Transverse colon (tissue), 4 donors: ENCODE measurements around the gene EML3.
"Not testable (repeated sequence)": the region's sequence is repeated elsewhere in the genome, so short reads cannot be mapped to it uniquely, and the experiment has no call there.

Experiments
- EP300 ChIP-seq: sonication (generic); formaldehyde crosslinking; IDR thresholded peaks from one replicate; pipeline ENCODE4 v1.6.1; 2017; ENCODE audit warnings: antibody characterized with exemption, low read depth
- POLR2A ChIP-seq: fragments of 450-650 bp; IDR thresholded peaks from one replicate; pipeline ENCODE4 v1.6.1; 2016; ENCODE audit warnings: antibody characterized with exemption, mild to moderate bottlenecking, moderate library complexity
- POLR2AphosphoS5 ChIP-seq, 3 donors: sonication (generic); formaldehyde crosslinking; IDR thresholded peaks; one replicate each; pipeline ENCODE4 v1.6.1; 2016; ENCODE audit warnings: antibody characterized with exemption in 3 of 3
- TF ChIP-seq, protein P1 (sequence below), 5 experiments: fragments of 200-600 bp in 3 of 5; fragments of 450-650 bp in 2 of 5; sonication (generic) in 3 of 5; IDR thresholded peaks; 1 replicate in 2 of 5; 2 replicates in 3 of 5; pipeline ENCODE4 v1.5.1; 2016 to 2017; ENCODE audit warnings: antibody characterized with exemption in 5 of 5, inconsistent platforms in 3 of 5, mild to moderate bottlenecking in 2 of 5, moderate library complexity in 1 of 5

GRCh38 chr11:62559626-62560025 lies 52.9 kb downstream of the EML3 start:
- TF ChIP-seq POLR2AphosphoS5 (IDR thresholded peaks at IDR 0.05); POLR2A; EP300: not testable (repeated sequence)
- TF ChIP-seq, protein P1, sequence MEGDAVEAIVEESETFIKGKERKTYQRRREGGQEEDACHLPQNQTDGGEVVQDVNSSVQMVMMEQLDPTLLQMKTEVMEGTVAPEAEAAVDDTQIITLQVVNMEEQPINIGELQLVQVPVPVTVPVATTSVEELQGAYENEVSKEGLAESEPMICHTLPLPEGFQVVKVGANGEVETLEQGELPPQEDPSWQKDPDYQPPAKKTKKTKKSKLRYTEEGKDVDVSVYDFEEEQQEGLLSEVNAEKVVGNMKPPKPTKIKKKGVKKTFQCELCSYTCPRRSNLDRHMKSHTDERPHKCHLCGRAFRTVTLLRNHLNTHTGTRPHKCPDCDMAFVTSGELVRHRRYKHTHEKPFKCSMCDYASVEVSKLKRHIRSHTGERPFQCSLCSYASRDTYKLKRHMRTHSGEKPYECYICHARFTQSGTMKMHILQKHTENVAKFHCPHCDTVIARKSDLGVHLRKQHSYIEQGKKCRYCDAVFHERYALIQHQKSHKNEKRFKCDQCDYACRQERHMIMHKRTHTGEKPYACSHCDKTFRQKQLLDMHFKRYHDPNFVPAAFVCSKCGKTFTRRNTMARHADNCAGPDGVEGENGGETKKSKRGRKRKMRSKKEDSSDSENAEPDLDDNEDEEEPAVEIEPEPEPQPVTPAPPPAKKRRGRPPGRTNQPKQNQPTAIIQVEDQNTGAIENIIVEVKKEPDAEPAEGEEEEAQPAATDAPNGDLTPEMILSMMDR (IDR thresholded peaks at IDR 0.05) = not testable (repeated sequence)
